Calu3 (cell line): ENCODE results near the gene PDE4B. TPM values are rescaled to one million over a fixed set of nuclear protein-coding genes. Genes with fewer than 3 reads are reported as not detected.
"Not testable (repeated sequence)": the region's sequence is repeated elsewhere in the genome, so short reads cannot be mapped to it uniquely, and the experiment has no call there.

Experiments used
- BruUV-seq: library from RNA; stranded (reverse); fragments of 400-500 nt; replicated peaks from 2 replicates; lab custom pipeline; 2021; lab: Mats Ljungman, UMichigan
- CTCF ChIA-PET: fragments of 300-600 bp; sonication (Branson Sonifier 250); formaldehyde crosslinking; loops from one replicate; lab custom pipeline; 2022; ENCODE audit warnings: antibody characterized with exemption; lab: Charles Lee
- DNase-seq: peaks from one replicate; pipeline ENCODE4 v3.0.0; 2022
- H3K27ac Mint-ChIP-seq: one replicate; pipeline ENCODE4 v1.8.0; 2022; ENCODE audit warnings: mixed read lengths; ENCODE audit not compliant: unreplicated experiment
- H3K27me3 Mint-ChIP-seq: one replicate; pipeline ENCODE4 v1.8.0; 2022; ENCODE audit warnings: mixed read lengths; ENCODE audit not compliant: unreplicated experiment
- H3K36me3 Mint-ChIP-seq: one replicate; pipeline ENCODE4 v1.8.0; 2022; ENCODE audit warnings: mild to moderate bottlenecking, moderate library complexity, mixed read lengths; ENCODE audit not compliant: insufficient read depth, unreplicated experiment
- H3K4me1 Mint-ChIP-seq: one replicate; pipeline ENCODE4 v1.8.0; 2022; ENCODE audit warnings: mild to moderate bottlenecking, low read depth, mixed read lengths; ENCODE audit not compliant: unreplicated experiment
- H3K4me3 Mint-ChIP-seq: one replicate; pipeline ENCODE4 v1.8.0; 2022; ENCODE audit warnings: mild to moderate bottlenecking, low read depth, moderate library complexity, mixed read lengths; ENCODE audit not compliant: unreplicated experiment
- H3K9me3 Mint-ChIP-seq: one replicate; pipeline ENCODE4 v1.8.0; 2022; ENCODE audit warnings: low read depth, mixed read lengths; ENCODE audit not compliant: unreplicated experiment
- CTCF ChIP-seq: fragments of 200-600 bp; IDR thresholded peaks from one replicate; pipeline ENCODE4 v1.8.0; 2022; ENCODE audit warnings: antibody characterized with exemption; ENCODE audit not compliant: unreplicated experiment
- intact Hi-C: fragments of 100-400 bp; cut with micrococcal nuclease; formaldehyde crosslinking; loops from one replicate; pipeline ENCODE4 v1.10.0; 2022; ENCODE audit not compliant: unreplicated experiment
- total RNA-seq: library from RNA; stranded (reverse); gene quantifications from 2 replicates; pipeline ENCODE4 v1.2.3, GENCODE V29; 2022

Gene PDE4B
- total RNA-seq, 1 experiment from 2014 or later: 2.9 TPM

- intact Hi-C loops: no loop called here
- H3K4me1 Mint-ChIP-seq: no peaks in the 10 kb centered on the region
- CTCF ChIA-PET: no interaction called here
- no peaks in the 10 kb centered on the region for H3K27me3 Mint-ChIP-seq
- no peak for TF ChIP-seq CTCF
- H3K36me3 Mint-ChIP-seq: no peaks in the 10 kb centered on the region
- H3K9me3 Mint-ChIP-seq: no peaks in the 10 kb centered on the region
- H3K27ac Mint-ChIP-seq: no peak overlapping the region
- BruUV-seq: no TSS peak
- H3K4me3 Mint-ChIP-seq: no peak overlapping the region
- DNase-seq: no peak
Measured at GRCh38 chr1:66119148-66119547, 326.5 kb downstream of the PDE4B start.

GRCh38 chr1:66124670-66125069, 332.0 kb downstream of the PDE4B start:
- Mint-ChIP-seq H3K4me1 (no peaks in the 10 kb centered on the region), H3K4me3 (no peak overlapping the region), H3K9me3 (no peaks in the 10 kb centered on the region), H3K36me3 (no peaks in the 10 kb centered on the region), H3K27ac (no peak overlapping the region), H3K27me3 (no peaks in the 10 kb centered on the region)
- DNase-seq: no peak
- BruUV-seq: no TSS peak
- intact Hi-C loops: no loop called here
- no peak for TF ChIP-seq CTCF
- CTCF ChIA-PET: no interaction called here

GRCh38 chr1:66128641-66129040, 335.9 kb downstream of the PDE4B start:
- H3K9me3 Mint-ChIP-seq, H3K27ac Mint-ChIP-seq, DNase-seq, H3K4me3 Mint-ChIP-seq, H3K36me3 Mint-ChIP-seq, H3K4me1 Mint-ChIP-seq, BruUV-seq, H3K27me3 Mint-ChIP-seq, CTCF ChIA-PET, intact Hi-C loops: not testable (repeated sequence)

GRCh38 chr1:66132324-66132723, 339.6 kb downstream of the PDE4B start:
- H3K27me3 Mint-ChIP-seq: no peaks in the 10 kb centered on the region

More at GRCh38 chr1:66132324-66132723, 339.6 kb downstream of the PDE4B start:
- TF ChIP-seq CTCF: no peak
- intact Hi-C loops: no loop called here
- DNase-seq: no peak
- BruUV-seq: no TSS peak
- Mint-ChIP-seq H3K9me3 (peaks cover 2% of the 10 kb centered on the region), H3K36me3 (no peaks in the 10 kb centered on the region), H3K4me3 (no peak overlapping the region), H3K27ac (no peak overlapping the region), H3K4me1 (no peaks in the 10 kb centered on the region)
- CTCF ChIA-PET: no interaction called here
